Spleen (tissue), 11 donors: Measurements from ENCODE around the gene PRSS1. TPM values are rescaled to one million over a fixed set of nuclear protein-coding genes. Genes with fewer than 3 reads are reported as not detected.
A peak's percentile ranks its signal among the peaks of the same experiment; 100 is the strongest.

Experiments
- DNase-seq: peaks from one replicate; pipeline ENCODE4 v3.0.0-alpha.2; 2020
- H3K27ac ChIP-seq, 8 donors: fragments of 200-600 bp; sonication (generic) in 7 of 8; 1 replicate in 4 of 8; 2 replicates in 4 of 8; pipeline versions ENCODE4 v1.5.0 to v1.8.0; 2016 to 2021; ENCODE audit warnings: inconsistent platforms in 4 of 8, mild to moderate bottlenecking in 4 of 8, moderate library complexity in 1 of 8
- H3K27me3 ChIP-seq, 7 donors: fragments of 200-600 bp; sonication (generic) in 6 of 7; replicated peaks in 1 of 7; 1 replicate in 4 of 7; 2 replicates in 3 of 7; pipeline versions ENCODE4 v1.5.0 to v1.8.0; 2016 to 2021; ENCODE audit warnings: inconsistent platforms in 3 of 7, mild to moderate bottlenecking in 1 of 7
- H3K36me3 ChIP-seq, 6 donors: fragments of 200-600 bp; sonication (generic) in 5 of 6; 1 replicate in 4 of 6; 2 replicates in 2 of 6; pipeline versions ENCODE4 v1.5.0 to v1.8.0; 2016 to 2021; ENCODE audit warnings: inconsistent platforms in 2 of 6
- H3K4me1 ChIP-seq, 6 donors: fragments of 200-600 bp; sonication (generic) in 5 of 6; 1 replicate in 3 of 6; 2 replicates in 3 of 6; pipeline versions ENCODE4 v1.5.0 to v1.8.0; 2016 to 2021; ENCODE audit warnings: inconsistent platforms in 3 of 6
- H3K4me3 ChIP-seq, 8 donors: fragments of 200-600 bp; sonication (generic) in 7 of 8; 1 replicate in 4 of 8; 2 replicates in 4 of 8; pipeline versions ENCODE4 v1.5.0 to v1.8.0; 2016 to 2021; ENCODE audit warnings: inconsistent platforms in 4 of 8, mild to moderate bottlenecking in 4 of 8, moderate library complexity in 2 of 8
- H3K9me3 ChIP-seq, 8 donors: fragments of 200-600 bp; sonication (generic) in 7 of 8; 1 replicate in 4 of 8; 2 replicates in 4 of 8; pipeline versions ENCODE4 v1.5.0 to v1.8.0; 2016 to 2021; ENCODE audit warnings: inconsistent platforms in 4 of 8
- POLR2A ChIP-seq, 3 donors: fragments of 450-650 bp; IDR thresholded peaks; one replicate each; pipeline ENCODE4 v1.5.1; 2017; ENCODE audit warnings: antibody characterized with exemption in 3 of 3, mild to moderate bottlenecking in 1 of 3
- POLR2AphosphoS5 ChIP-seq, 3 donors: sonication (generic); formaldehyde crosslinking; IDR thresholded peaks; one replicate each; pipeline ENCODE4 v1.5.1; 2017; ENCODE audit warnings: antibody characterized with exemption in 3 of 3
- WGBS, 5 donors: extraction: QIAGEN DNeasy Blood & Tissue Kit in 3 of 5; methylation state at CpG; one replicate each; pipeline versions ENCODE4 v1.1.5 to v1.1.7; 2013 to 2018; 5-methylcytosine and 5-hydroxymethylcytosine counted together
- intact Hi-C: fragments of 100-400 bp; cut with DNase I; formaldehyde crosslinking; loops from one replicate; pipeline ENCODE4 v1.15.0; 2023; ENCODE audit warnings: low total_unique reads
- polyA plus RNA-seq, 3 donors: library from polyadenylated mRNA; stranded (reverse); fragments of 200-250 nt; gene quantifications; one replicate each; pipeline ENCODE4 v1.2.1, GENCODE V29; 2013
- small RNA-seq, 4 donors: library from RNA; depleted of rRNA; stranded (forward); fragments of <200 nt; gene quantifications; one replicate each; pipeline ENCODE3, GENCODE V24; 2016
- total RNA-seq, 7 donors: library from RNA; depleted of rRNA in 3 of 7; stranded (reverse); fragments of >200 nt in 3 of 7; fragmentation: NEBNext Ultra II Directional in 4 of 7; extraction: Animal tissue kit (Norgen Biotek cat#: 25700) in 4 of 7; gene quantifications; one replicate each; pipeline versions ENCODE4 v1.1.0 to v1.2.1, GENCODE V29; 2016 to 2021
- TF ChIP-seq, protein P1 (sequence below), 11 experiments: fragments of 200-600 bp in 7 of 11; fragments of 450-650 bp in 4 of 11; sonication (generic) in 4 of 11; IDR thresholded peaks in 8 of 11; conservative IDR thresholded peaks in 3 of 11; 1 replicate in 7 of 11; 2 replicates in 4 of 11; pipeline versions ENCODE4 v1.4.0 to v1.8.0; 2016 to 2021; ENCODE audit warnings: antibody characterized with exemption in 11 of 11, inconsistent platforms in 4 of 11, mild to moderate bottlenecking in 1 of 11
- donor health status: healthy with polysubstance abuse.
- donor health status: DM: no; HTN: no; CAD: no; lungs with moderate emphysema.
- donor health status: DM: no; HTN: no; CAD: no.
- donor health status: Bipolar disorder and iron deficiency.
- donor health status: healthy.
- donor health status: DM: no; HTN: no; CAD: no.
- donor health status: DM: yes; HTN: yes; CAD: no.

The PRSS1 gene
- total and polyA plus RNA-seq, 10 donors, result 0.88 to 6.3 (median 2.2) TPM; not detected in 4

DNA sequence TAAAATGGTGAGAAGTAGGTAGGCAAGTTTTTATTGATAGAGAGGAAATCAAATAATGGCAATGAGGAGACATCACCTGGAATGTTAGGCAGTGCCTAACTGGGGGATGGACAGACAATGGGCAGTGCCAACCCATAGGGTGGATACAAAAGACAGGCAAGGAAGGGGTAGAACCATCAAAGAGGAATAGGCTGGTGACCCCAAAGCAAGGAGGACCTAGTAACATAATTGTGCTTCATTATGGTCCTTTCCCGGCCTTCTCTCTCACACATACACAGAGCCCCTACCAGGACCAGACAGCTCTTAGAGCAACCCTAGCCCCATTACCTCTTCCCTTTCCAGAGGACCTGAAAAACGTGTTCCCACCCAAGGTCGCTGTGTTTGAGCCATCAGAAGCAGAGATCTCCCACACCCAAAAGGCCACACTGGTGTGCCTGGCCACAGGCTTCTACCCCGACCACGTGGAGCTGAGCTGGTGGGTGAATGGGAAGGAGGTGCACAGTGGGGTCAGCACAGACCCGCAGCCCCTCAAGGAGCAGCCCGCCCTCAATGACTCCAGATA, 51.5 kb downstream of the PRSS1 start:
- H3K4me1 ChIP-seq, result peaks cover 6 to 92% (median 41%) of the 10 kb centered on the region in 6 donors
- WGBS, 5 donors, result 68 to 90% (median 81%) methylated on average over 5 to 7 of the region's 7 CpGs
- intact Hi-C loops, result no loop called here
- no peaks in the 10 kb centered on the region for H3K9me3 ChIP-seq
- H3K36me3 ChIP-seq, result peaks cover 0 to 32% (median 13%) of the 10 kb centered on the region in 6 donors
- peaks cover 0 to 36% (median 16%) of the 10 kb centered on the region in 7 donors for H3K27me3 ChIP-seq
- H3K4me3 ChIP-seq, result peak overlapping the region in 3 of 8 donors; percentile 2 to 77 (median 3)
- TF ChIP-seq, protein P1, sequence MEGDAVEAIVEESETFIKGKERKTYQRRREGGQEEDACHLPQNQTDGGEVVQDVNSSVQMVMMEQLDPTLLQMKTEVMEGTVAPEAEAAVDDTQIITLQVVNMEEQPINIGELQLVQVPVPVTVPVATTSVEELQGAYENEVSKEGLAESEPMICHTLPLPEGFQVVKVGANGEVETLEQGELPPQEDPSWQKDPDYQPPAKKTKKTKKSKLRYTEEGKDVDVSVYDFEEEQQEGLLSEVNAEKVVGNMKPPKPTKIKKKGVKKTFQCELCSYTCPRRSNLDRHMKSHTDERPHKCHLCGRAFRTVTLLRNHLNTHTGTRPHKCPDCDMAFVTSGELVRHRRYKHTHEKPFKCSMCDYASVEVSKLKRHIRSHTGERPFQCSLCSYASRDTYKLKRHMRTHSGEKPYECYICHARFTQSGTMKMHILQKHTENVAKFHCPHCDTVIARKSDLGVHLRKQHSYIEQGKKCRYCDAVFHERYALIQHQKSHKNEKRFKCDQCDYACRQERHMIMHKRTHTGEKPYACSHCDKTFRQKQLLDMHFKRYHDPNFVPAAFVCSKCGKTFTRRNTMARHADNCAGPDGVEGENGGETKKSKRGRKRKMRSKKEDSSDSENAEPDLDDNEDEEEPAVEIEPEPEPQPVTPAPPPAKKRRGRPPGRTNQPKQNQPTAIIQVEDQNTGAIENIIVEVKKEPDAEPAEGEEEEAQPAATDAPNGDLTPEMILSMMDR (IDR thresholded peaks at IDR 0.05 in 8 of 11, conservative IDR thresholded peaks at IDR 0.05 in 3 of 11), result no peak
- TF ChIP-seq POLR2A (IDR thresholded peaks at IDR 0.05) (no peak), POLR2AphosphoS5 (IDR thresholded peaks at IDR 0.05) (no peak)
- peak overlapping the region; percentile 91 to 98 (median 94) for H3K27ac ChIP-seq
- DNase-seq, result no peak

DNA sequence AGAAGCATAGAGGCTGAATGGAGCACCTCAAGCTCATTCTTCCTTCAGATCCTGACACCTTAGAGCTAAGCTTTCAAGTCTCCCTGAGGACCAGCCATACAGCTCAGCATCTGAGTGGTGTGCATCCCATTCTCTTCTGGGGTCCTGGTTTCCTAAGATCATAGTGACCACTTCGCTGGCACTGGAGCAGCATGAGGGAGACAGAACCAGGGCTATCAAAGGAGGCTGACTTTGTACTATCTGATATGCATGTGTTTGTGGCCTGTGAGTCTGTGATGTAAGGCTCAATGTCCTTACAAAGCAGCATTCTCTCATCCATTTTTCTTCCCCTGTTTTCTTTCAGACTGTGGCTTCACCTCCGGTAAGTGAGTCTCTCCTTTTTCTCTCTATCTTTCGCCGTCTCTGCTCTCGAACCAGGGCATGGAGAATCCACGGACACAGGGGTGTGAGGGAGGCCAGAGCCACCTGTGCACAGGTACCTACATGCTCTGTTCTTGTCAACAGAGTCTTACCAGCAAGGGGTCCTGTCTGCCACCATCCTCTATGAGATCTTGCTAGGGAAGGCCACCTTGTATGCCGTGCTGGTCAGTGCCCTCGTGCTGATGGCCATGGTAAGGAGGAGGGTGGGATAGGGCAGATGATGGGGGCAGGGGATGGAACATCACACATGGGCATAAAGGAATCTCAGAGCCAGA, 52.5 kb downstream of the PRSS1 start:
- no peak for DNase-seq
- peak overlapping the region; percentile 2 to 98 (median 88) for H3K27ac ChIP-seq

DNA sequence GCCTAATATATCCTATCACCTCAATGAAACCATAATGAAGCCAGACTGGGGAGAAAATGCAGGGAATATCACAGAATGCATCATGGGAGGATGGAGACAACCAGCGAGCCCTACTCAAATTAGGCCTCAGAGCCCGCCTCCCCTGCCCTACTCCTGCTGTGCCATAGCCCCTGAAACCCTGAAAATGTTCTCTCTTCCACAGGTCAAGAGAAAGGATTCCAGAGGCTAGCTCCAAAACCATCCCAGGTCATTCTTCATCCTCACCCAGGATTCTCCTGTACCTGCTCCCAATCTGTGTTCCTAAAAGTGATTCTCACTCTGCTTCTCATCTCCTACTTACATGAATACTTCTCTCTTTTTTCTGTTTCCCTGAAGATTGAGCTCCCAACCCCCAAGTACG, 53.0 kb downstream of the PRSS1 start:
- H3K4me3 ChIP-seq, result no peak overlapping the region
- H3K36me3 ChIP-seq, result peaks cover 0 to 32% (median 13%) of the 10 kb centered on the region in 6 donors
- H3K4me1 ChIP-seq, result peaks cover 6 to 92% (median 43%) of the 10 kb centered on the region in 6 donors
- TF ChIP-seq POLR2AphosphoS5 (IDR thresholded peaks at IDR 0.05) (no peak), POLR2A (IDR thresholded peaks at IDR 0.05) (no peak)
- TF ChIP-seq, protein P1 (IDR thresholded peaks at IDR 0.05 in 8 of 11, conservative IDR thresholded peaks at IDR 0.05 in 3 of 11), result no peak
- H3K9me3 ChIP-seq, result no peaks in the 10 kb centered on the region
- peak overlapping the region in 7 of 8 donors; percentile 2 to 98 (median 91) for H3K27ac ChIP-seq
- H3K27me3 ChIP-seq, result peaks cover 0 to 21% (median 2%) of the 10 kb centered on the region in 7 donors
- 78 to 88% (median 81%) methylated on average over 3 of the region's 3 CpGs for WGBS, 5 donors
- intact Hi-C loops, result no loop called here
- no peak for DNase-seq

More for the DNA sequence above, 52.5 kb downstream of the PRSS1 start:
- peak overlapping the region in 1 of 8 donors; percentile 77 for H3K4me3 ChIP-seq
- 81 to 92% (median 83%) methylated on average over 8 of the region's 8 CpGs for WGBS, 5 donors
- H3K27me3 ChIP-seq, result peaks cover 0 to 26% (median 7%) of the 10 kb centered on the region in 7 donors
- no peaks in the 10 kb centered on the region for H3K9me3 ChIP-seq
- no peak for TF ChIP-seq POLR2A (IDR thresholded peaks at IDR 0.05)
- peak in 1 of 3 donors; percentile 31 for TF ChIP-seq POLR2AphosphoS5 (IDR thresholded peaks at IDR 0.05)
- intact Hi-C loops, result no loop called here
- H3K4me1 ChIP-seq, result peaks cover 6 to 92% (median 44%) of the 10 kb centered on the region in 6 donors
- peaks cover 0 to 32% (median 13%) of the 10 kb centered on the region in 6 donors for H3K36me3 ChIP-seq

Small RNA genes within 50 kb of the gene (small RNA-seq; reads per million reads assigned to genes)
- gene TRBD1 (0 reads per million in 4 donors), gene TRBJ1-1 (0 reads per million in 4 donors), gene TRBJ1-2 (0 reads per million in 4 donors), gene TRBJ1-3 (0 reads per million in 4 donors), gene TRBJ1-4 (0 reads per million in 4 donors), gene TRBJ1-5 (0 reads per million in 4 donors), gene TRBJ1-6 (0 reads per million in 4 donors), gene TRBJ2-1 (0 reads per million in 4 donors), gene TRBJ2-2 (0 reads per million in 4 donors), gene TRBJ2-2P (0 to 0.06 (median 0) reads per million in 4 donors), gene TRBJ2-3 (0 reads per million in 4 donors), gene TRBJ2-4 (0 reads per million in 4 donors), gene TRBJ2-5 (0 reads per million in 4 donors), gene TRBJ2-6 (0 reads per million in 4 donors), gene TRBJ2-7 (0 to 0.14 (median 0) reads per million in 4 donors)

Other genes with a start within 250 kb of the PRSS1 start
- 10 to 100 TPM in 2 of 7 donors, 1 to 10 TPM in 1, not detected in 4; 3.8 to 14.5 (median 11.1) TPM for gene PRSS2, start 21.5 kb downstream of the PRSS1 start, total RNA-seq
- gene PRSS2, start 21.5 kb downstream of the PRSS1 start, polyA plus RNA-seq, result 1 to 10 TPM; 1.1 to 1.3 (median 1.2) TPM
- gene EPHB6, start 105.6 kb downstream of the PRSS1 start, total RNA-seq, result 10 to 100 TPM; 12.3 to 15.5 (median 13.9) TPM
- gene EPHB6, start 105.6 kb downstream of the PRSS1 start, polyA plus RNA-seq, result 10 to 100 TPM; 11.3 to 28.8 (median 23.6) TPM
- gene TRPV6, start 136.3 kb downstream of the PRSS1 start, total RNA-seq, result under 1 TPM in 4 of 7 donors, not detected in 3; 0.06 to 0.32 (median 0.25) TPM
- under 1 TPM; 0.05 to 0.26 (median 0.16) TPM for gene TRPV6, start 136.3 kb downstream of the PRSS1 start, polyA plus RNA-seq
- under 1 TPM in 1 of 7 donors, not detected in 6; 0.20 TPM for gene TRPV5, start 184.3 kb downstream of the PRSS1 start, total RNA-seq
- under 1 TPM in 2 of 3 donors, not detected in 1; 0.02 to 0.03 TPM for gene TRPV5, start 184.3 kb downstream of the PRSS1 start, polyA plus RNA-seq
- gene LLCFC1, start 190.0 kb downstream of the PRSS1 start, total RNA-seq, result not detected
- under 1 TPM in 1 of 3 donors, not detected in 2; 0.18 TPM for gene LLCFC1, start 190.0 kb downstream of the PRSS1 start, polyA plus RNA-seq
- 10 to 100 TPM in 3 of 7 donors, 1 to 10 TPM in 4; 4.1 to 27.4 (median 10.0) TPM for gene KEL, start 212.9 kb downstream of the PRSS1 start, total RNA-seq
- 1 to 10 TPM; 3.3 to 5.0 (median 4.7) TPM for gene KEL, start 212.9 kb downstream of the PRSS1 start, polyA plus RNA-seq